Activated T-cell treated with anti-CD3 and anti-CD28 coated beads, Interleukin-2, amount 50 U/mL, for 24 hours (primary cell): ENCODE measurements around the gene CLCN2.

Experiments
- DNase-seq: peaks from one replicate; pipeline ENCODE4 v3.0.0-alpha.2; 2020
- H3K27ac Mint-ChIP-seq: 2 replicates; pipeline ENCODE4 v1.8.0; 2020; ENCODE audit warnings: mild to moderate bottlenecking, mixed read lengths
- H3K27me3 Mint-ChIP-seq: 2 replicates; pipeline ENCODE4 v1.8.0; 2020; ENCODE audit warnings: mixed read lengths
- H3K36me3 Mint-ChIP-seq: 2 replicates; pipeline ENCODE4 v1.8.0; 2020; ENCODE audit warnings: low read depth, mixed read lengths
- H3K4me1 Mint-ChIP-seq: 2 replicates; pipeline ENCODE4 v1.8.0; 2020; ENCODE audit warnings: low read depth, mixed read lengths
- H3K4me3 Mint-ChIP-seq: 2 replicates; pipeline ENCODE4 v1.8.0; 2020; ENCODE audit warnings: mild to moderate bottlenecking, moderate library complexity, mixed read lengths
- H3K9me3 Mint-ChIP-seq: 2 replicates; pipeline ENCODE4 v1.8.0; 2020; ENCODE audit warnings: mixed read lengths

Gene CLCN2

DNA sequence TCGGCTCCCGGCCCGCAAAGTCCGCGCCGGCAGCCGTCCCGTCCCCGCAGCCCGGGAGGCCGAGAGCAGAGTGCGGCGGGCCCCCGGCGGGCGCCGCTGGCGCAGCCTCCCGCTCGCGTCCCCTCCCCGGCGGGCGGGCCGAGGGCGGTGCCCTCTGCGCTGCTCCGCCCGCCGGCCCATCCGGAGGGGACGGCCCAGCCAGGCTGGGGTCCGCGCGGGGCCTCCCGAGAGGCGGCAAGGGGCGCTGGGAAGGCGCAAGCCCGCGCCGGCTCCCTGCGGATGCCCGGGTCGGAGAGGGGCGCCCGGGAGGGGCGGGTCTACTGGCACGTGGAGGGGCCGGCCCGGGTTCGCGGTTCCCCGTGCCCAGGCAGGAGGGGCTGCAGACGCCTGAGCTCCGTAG, at the start of gene CLCN2, which contains the start of gene POLR2H:
CLCN2 (minus strand) TSS at position 74 of the 400 bp plus-strand sequence. CDS start 126 bp downstream, outside the sequence.
POLR2H (plus strand) TSS at position 179 of the 400 bp plus-strand sequence. CDS start 1,783 bp downstream, outside the sequence.
- H3K4me3 Mint-ChIP-seq, result peak within 1 kb of the TSS; percentile 98
- H3K27ac Mint-ChIP-seq, result peak within 1 kb of the TSS; percentile 94
- peaks cover 42% of the 10 kb centered on the region for H3K36me3 Mint-ChIP-seq
- no peaks in the 10 kb centered on the region for H3K27me3 Mint-ChIP-seq
- no peaks in the 10 kb centered on the region for H3K9me3 Mint-ChIP-seq
- DNase-seq, result no peak
- peaks cover 25% of the 10 kb centered on the region for H3K4me1 Mint-ChIP-seq

DNA sequence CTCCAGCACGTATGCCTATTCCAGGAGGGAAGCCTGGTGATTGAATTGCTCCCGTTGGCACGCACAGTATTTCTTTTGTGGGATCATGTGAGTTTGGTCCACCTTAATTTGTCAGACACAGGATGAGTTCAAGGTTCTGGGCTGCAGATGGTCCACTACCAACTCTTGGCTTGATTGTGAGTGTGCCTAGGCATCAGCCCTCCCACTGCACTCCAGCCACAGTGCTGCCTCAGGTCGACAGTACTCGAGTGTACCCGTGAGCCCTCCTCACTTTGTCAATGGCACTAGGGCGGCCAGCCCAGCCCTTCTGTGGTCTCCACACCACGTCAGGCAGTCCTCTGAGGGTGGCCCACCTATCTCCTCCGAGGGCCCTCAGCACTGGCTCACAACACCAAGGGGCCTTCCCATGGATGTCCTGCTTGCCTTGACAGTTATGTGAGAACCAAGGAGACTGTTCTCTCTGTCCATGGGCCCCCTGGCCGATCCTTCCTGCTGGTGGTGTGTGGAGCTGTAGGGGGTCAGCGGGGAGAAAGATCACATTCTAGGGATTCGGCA, 48.6 kb upstream of the CLCN2 start:
- no peak overlapping the region for H3K4me3 Mint-ChIP-seq

GRCh38 chr3:184409331-184409926, 48.0 kb upstream of the CLCN2 start:
- Mint-ChIP-seq H3K27ac (no peak overlapping the region), H3K4me3 (no peak overlapping the region), H3K9me3 (no peaks in the 10 kb centered on the region), H3K36me3 (no peaks in the 10 kb centered on the region), H3K4me1 (no peaks in the 10 kb centered on the region), H3K27me3 (peaks cover 6% of the 10 kb centered on the region)
- DNase-seq, result no peak

More for the DNA sequence above, 48.6 kb upstream of the CLCN2 start:
- no peak overlapping the region for H3K27ac Mint-ChIP-seq
- no peaks in the 10 kb centered on the region for H3K9me3 Mint-ChIP-seq
- no peaks in the 10 kb centered on the region for H3K4me1 Mint-ChIP-seq
- H3K27me3 Mint-ChIP-seq, result peaks cover 5% of the 10 kb centered on the region
- no peak for DNase-seq
- no peaks in the 10 kb centered on the region for H3K36me3 Mint-ChIP-seq

DNA sequence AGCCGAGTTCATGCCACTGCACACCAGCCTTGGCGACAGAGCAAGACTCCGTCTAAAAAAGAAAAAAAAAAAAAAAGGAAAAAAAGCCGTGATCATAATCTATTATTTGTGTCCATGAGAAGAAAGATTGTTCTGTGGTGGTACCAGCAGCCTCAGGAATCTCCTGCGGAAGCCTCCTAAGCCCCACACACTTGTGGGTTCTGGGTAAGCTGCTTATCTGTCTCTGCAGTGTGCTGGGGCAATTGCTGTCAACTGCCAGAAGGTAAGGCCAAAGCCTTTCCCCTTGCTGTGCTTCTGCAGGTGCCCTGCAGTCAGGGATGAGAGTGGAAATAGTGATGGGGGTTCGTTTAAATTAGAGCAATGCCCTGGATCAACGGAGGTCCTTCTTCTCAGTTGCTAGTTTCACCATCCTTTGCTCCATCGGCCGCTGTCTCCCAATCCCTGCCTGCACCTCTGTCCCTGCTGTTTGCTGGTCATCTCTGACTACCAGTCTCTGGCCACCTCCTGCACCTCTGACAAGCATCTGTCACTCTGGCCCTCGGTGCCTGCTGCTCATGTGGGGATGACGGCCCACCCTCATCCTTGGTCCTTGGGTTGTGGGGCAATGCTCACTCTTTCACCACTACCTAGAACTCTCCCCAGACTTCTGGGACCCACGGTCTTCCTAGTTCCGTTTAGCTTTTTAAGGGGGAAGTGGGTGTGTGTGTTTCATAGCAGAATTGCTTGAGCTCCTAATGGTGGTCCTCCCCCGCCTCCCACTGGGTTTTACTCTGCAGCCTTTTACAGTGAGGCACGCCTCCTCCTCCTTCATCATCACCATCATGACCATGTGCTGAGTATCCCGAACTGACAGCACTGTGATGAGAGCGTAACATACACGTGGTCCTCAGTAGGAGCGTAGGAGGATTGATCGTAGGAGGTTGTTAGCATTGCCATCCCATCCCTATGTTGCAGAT, 43.9 kb upstream of the CLCN2 start:
- H3K4me3 Mint-ChIP-seq, result no peak overlapping the region
- DNase-seq, result no peak
- H3K9me3 Mint-ChIP-seq, result no peaks in the 10 kb centered on the region
- no peaks in the 10 kb centered on the region for H3K4me1 Mint-ChIP-seq
- H3K36me3 Mint-ChIP-seq, result no peaks in the 10 kb centered on the region
- H3K27ac Mint-ChIP-seq, result no peak overlapping the region
- H3K27me3 Mint-ChIP-seq, result peaks cover 28% of the 10 kb centered on the region

- no peaks in the 10 kb centered on the region for H3K36me3 Mint-ChIP-seq
- no peak overlapping the region for H3K27ac Mint-ChIP-seq
- peaks cover 28% of the 10 kb centered on the region for H3K27me3 Mint-ChIP-seq
- H3K9me3 Mint-ChIP-seq, result no peaks in the 10 kb centered on the region
- DNase-seq, result no peak
- H3K4me1 Mint-ChIP-seq, result no peaks in the 10 kb centered on the region
- no peak overlapping the region for H3K4me3 Mint-ChIP-seq
Observed at GRCh38 chr3:184399410-184399809, 38.0 kb upstream of the CLCN2 start.

DNA sequence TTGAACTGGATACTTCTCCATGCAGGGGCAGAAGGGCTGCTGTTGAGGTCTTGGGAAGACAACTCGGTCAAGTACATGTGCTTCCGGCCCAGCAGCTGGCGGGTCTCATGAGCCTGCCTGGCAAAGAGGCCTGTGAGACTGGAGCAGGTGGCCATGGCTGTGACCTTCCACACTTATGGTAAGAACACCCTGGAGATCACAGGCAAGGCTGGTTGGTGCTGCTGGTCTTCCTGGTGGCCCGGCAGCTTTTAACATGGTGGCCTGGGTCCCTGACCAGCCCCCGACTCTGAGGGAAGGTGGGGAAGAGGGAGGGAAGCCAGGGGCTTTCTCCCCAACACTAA, 33.9 kb upstream of the CLCN2 start:
- Mint-ChIP-seq H3K4me3 (no peak overlapping the region), H3K36me3 (no peaks in the 10 kb centered on the region), H3K9me3 (no peaks in the 10 kb centered on the region), H3K27me3 (peaks cover 4% of the 10 kb centered on the region), H3K27ac (no peak overlapping the region), H3K4me1 (no peaks in the 10 kb centered on the region)
- DNase-seq, result no peak

GRCh38 chr3:184391266-184391665, 29.9 kb upstream of the CLCN2 start:
- H3K9me3 Mint-ChIP-seq, result no peaks in the 10 kb centered on the region
- no peaks in the 10 kb centered on the region for H3K4me1 Mint-ChIP-seq
- H3K36me3 Mint-ChIP-seq, result no peaks in the 10 kb centered on the region
- H3K27me3 Mint-ChIP-seq, result peaks cover 4% of the 10 kb centered on the region
- no peak overlapping the region for H3K4me3 Mint-ChIP-seq
- no peak overlapping the region for H3K27ac Mint-ChIP-seq
- DNase-seq, result no peak

GRCh38 chr3:184389935-184390528, 28.6 kb upstream of the CLCN2 start:
- no peak overlapping the region for H3K27ac Mint-ChIP-seq
- H3K36me3 Mint-ChIP-seq, result no peaks in the 10 kb centered on the region
- no peak for DNase-seq
- no peak overlapping the region for H3K4me3 Mint-ChIP-seq
- H3K9me3 Mint-ChIP-seq, result no peaks in the 10 kb centered on the region
- peaks cover 14% of the 10 kb centered on the region for H3K27me3 Mint-ChIP-seq
- H3K4me1 Mint-ChIP-seq, result no peaks in the 10 kb centered on the region

DNA sequence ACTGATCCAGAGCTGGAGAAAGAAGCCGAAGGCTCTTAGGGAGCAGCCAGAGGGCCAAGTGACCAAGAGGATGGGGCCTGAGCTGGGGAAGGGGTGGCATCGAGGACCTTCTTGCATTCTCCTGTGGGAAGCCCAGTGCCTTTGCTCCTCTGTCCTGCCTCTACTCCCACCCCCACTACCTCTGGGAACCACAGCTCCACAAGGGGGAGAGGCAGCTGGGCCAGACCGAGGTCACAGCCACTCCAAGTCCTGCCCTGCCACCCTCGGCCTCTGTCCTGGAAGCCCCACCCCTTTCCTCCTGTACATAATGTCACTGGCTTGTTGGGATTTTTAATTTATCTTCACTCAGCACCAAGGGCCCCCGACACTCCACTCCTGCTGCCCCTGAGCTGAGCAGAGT, 28.0 kb upstream of the CLCN2 start:
- H3K27me3 Mint-ChIP-seq, result peaks cover 18% of the 10 kb centered on the region
- DNase-seq, result no peak

DNA sequence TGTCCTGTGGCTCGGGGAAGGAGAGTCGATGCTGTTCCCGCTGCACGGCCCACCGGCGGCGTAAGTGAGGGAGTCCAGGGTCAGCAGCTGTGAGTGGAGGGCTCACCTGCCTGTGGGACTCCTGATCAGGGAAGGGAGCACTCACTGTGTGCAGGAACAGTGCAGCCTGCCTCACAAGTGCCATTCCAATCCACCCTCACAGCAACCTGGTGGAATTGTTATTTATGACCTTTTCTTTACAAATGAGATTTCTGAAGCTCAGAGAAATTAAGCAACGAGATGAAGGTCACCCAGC, 27.5 kb upstream of the CLCN2 start:
- H3K27me3 Mint-ChIP-seq, result peaks cover 23% of the 10 kb centered on the region
- H3K9me3 Mint-ChIP-seq, result no peaks in the 10 kb centered on the region
- H3K36me3 Mint-ChIP-seq, result no peaks in the 10 kb centered on the region

More for the DNA sequence above, 28.0 kb upstream of the CLCN2 start:
- Mint-ChIP-seq H3K27ac (no peak overlapping the region), H3K9me3 (no peaks in the 10 kb centered on the region), H3K4me1 (no peaks in the 10 kb centered on the region), H3K36me3 (no peaks in the 10 kb centered on the region), H3K4me3 (no peak overlapping the region)

GRCh38 chr3:184388164-184388935, 26.9 kb upstream of the CLCN2 start:
- Mint-ChIP-seq H3K9me3 (no peaks in the 10 kb centered on the region), H3K27ac (no peak overlapping the region), H3K27me3 (peaks cover 26% of the 10 kb centered on the region), H3K4me3 (no peak overlapping the region), H3K36me3 (no peaks in the 10 kb centered on the region), H3K4me1 (no peaks in the 10 kb centered on the region)
- no peak for DNase-seq

More for the DNA sequence above, 27.5 kb upstream of the CLCN2 start:
- no peak overlapping the region for H3K4me3 Mint-ChIP-seq
- H3K27ac Mint-ChIP-seq, result no peak overlapping the region
- DNase-seq, result no peak
- no peaks in the 10 kb centered on the region for H3K4me1 Mint-ChIP-seq

- no peak overlapping the region for H3K27ac Mint-ChIP-seq
- no peaks in the 10 kb centered on the region for H3K4me1 Mint-ChIP-seq
- no peaks in the 10 kb centered on the region for H3K9me3 Mint-ChIP-seq
- H3K4me3 Mint-ChIP-seq, result no peak overlapping the region
- DNase-seq, result no peak
- no peaks in the 10 kb centered on the region for H3K36me3 Mint-ChIP-seq
- peaks cover 38% of the 10 kb centered on the region for H3K27me3 Mint-ChIP-seq
Observed at GRCh38 chr3:184387174-184387714, 25.8 kb upstream of the CLCN2 start.

- peaks cover 4% of the 10 kb centered on the region for H3K4me1 Mint-ChIP-seq
- no peaks in the 10 kb centered on the region for H3K36me3 Mint-ChIP-seq
- no peak overlapping the region for H3K27ac Mint-ChIP-seq
- no peak for DNase-seq
- no peak overlapping the region for H3K4me3 Mint-ChIP-seq
- no peaks in the 10 kb centered on the region for H3K9me3 Mint-ChIP-seq
- H3K27me3 Mint-ChIP-seq, result peaks cover 48% of the 10 kb centered on the region
Observed at GRCh38 chr3:184386047-184386806, 24.8 kb upstream of the CLCN2 start.
